Limb (tissue), 2 donors: ENCODE results near the gene ZNF839.
"Not testable (repeated sequence)": the region's sequence is repeated elsewhere in the genome, so short reads cannot be mapped to it uniquely, and the experiment has no call there.

ENCODE experiments used
- DNase-seq, 2 donors: peaks; one replicate each; pipeline ENCODE4 v3.0.0-alpha.2; 2016; ENCODE audit errors: extremely low spot score in 2 of 2

The ZNF839 gene

GRCh38 chr14:102319351-102320032 lies at the start of gene ZNF839:
Gene ZNF839 (plus strand): TSS chr14:102319746. CDS start chr14:102319766, 20 bp downstream.
- DNase-seq: peak; percentile 93 to 96

- no peak for DNase-seq
Observed at GRCh38 chr14:102272392-102272791, 47.2 kb upstream of the ZNF839 start.

GRCh38 chr14:102275866-102276265 lies 43.7 kb upstream of the ZNF839 start:
- DNase-seq: no peak

- DNase-seq: no peak
Observed at GRCh38 chr14:102277874-102278630, 41.5 kb upstream of the ZNF839 start.

GRCh38 chr14:102278631-102278935 lies 41.0 kb upstream of the ZNF839 start:
- no peak for DNase-seq

- DNase-seq: no peak
Observed at GRCh38 chr14:102279282-102279681, 40.3 kb upstream of the ZNF839 start.

- no peak for DNase-seq
Observed at GRCh38 chr14:102279688-102280348, 39.7 kb upstream of the ZNF839 start.

GRCh38 chr14:102280376-102280962 lies 39.1 kb upstream of the ZNF839 start:
- DNase-seq: no peak

GRCh38 chr14:102282751-102283465 lies 36.6 kb upstream of the ZNF839 start:
- no peak for DNase-seq

- DNase-seq: no peak
Observed at GRCh38 chr14:102283631-102284129, 35.9 kb upstream of the ZNF839 start.

- no peak for DNase-seq
Observed at GRCh38 chr14:102285106-102285505, 34.4 kb upstream of the ZNF839 start.

GRCh38 chr14:102288139-102288538 lies 31.4 kb upstream of the ZNF839 start:
- DNase-seq: no peak

- DNase-seq: no peak
Observed at GRCh38 chr14:102292441-102292840, 27.1 kb upstream of the ZNF839 start.

- no peak for DNase-seq
Observed at GRCh38 chr14:102293781-102294180, 25.8 kb upstream of the ZNF839 start.

- DNase-seq: no peak
Observed at GRCh38 chr14:102295270-102295669, 24.3 kb upstream of the ZNF839 start.

- DNase-seq: no peak
Observed at GRCh38 chr14:102297436-102298170, 21.9 kb upstream of the ZNF839 start.

- not testable (repeated sequence) for DNase-seq
Observed at GRCh38 chr14:102298303-102299070, 21.1 kb upstream of the ZNF839 start.

- no peak for DNase-seq
Observed at GRCh38 chr14:102303664-102304063, 15.9 kb upstream of the ZNF839 start.

- DNase-seq: peak; percentile 98 to 99
Observed at GRCh38 chr14:102304611-102305506, 14.7 kb upstream of the ZNF839 start, which contains the start of gene MOK. Gene MOK (minus strand): TSS chr14:102305164. CDS start chr14:102304968, 196 bp downstream.
